ENCODE measurements around the gene STAT1. TPM values are rescaled to one million over a fixed set of nuclear protein-coding genes. Genes with fewer than 3 reads are reported as not detected.

STAT1 gene
- polyA plus RNA-seq, 1 donor (not counting 4 experiments of a cell fraction or from before 2014, with no cell fraction given): 181 TPM

- H3K27ac ChIP-seq (ENCODE audit: control insufficient read depth, insufficient read depth, low read length): no peak overlapping the region
- FAIRE-seq (no peak), DNase-seq (ENCODE audit: low read depth, low spot score) (no peak)
- no peak overlapping the region for H2AFZ ChIP-seq (ENCODE audit: control insufficient read depth, low read length)
- H3K9me3 ChIP-seq (ENCODE audit: control insufficient read depth, low read depth, low read length): no peaks in the 10 kb centered on the region
- H3K36me3 ChIP-seq (ENCODE audit: control insufficient read depth in 2 of 2, extremely low read depth in 1 of 2, insufficient read depth in 2 of 2, low read length in 2 of 2): peaks cover 35 to 46% of the 10 kb centered on the region in 2 experiments
- no peak for TF ChIP-seq CTCF (optimal IDR thresholded peaks at IDR 0.05 in 1 of 3, IDR thresholded peaks at IDR 0.05 in 1 of 3, conservative IDR thresholded peaks at IDR 0.05 in 1 of 3; ENCODE audit: extremely low read depth in 1 of 3, insufficient read depth in 2 of 3, low read length in 3 of 3)
- TF ChIP-seq EZH2 (IDR thresholded peaks at IDR 0.05; ENCODE audit: low read length): no peak
- H3K4me2 ChIP-seq (ENCODE audit: control insufficient read depth, extremely low read depth, insufficient read depth, low read depth, low read length): no peak overlapping the region
- no peaks in the 10 kb centered on the region for H3K9me1 ChIP-seq (ENCODE audit: control insufficient read depth, extremely low read depth, insufficient read depth, low read length)
- no peak overlapping the region for H3K4me3 ChIP-seq (ENCODE audit: control insufficient read depth in 2 of 3, extremely low read depth in 1 of 3, insufficient read depth in 2 of 3, low read depth in 1 of 3, low read length in 3 of 3)
- H3K27me3 ChIP-seq (ENCODE audit: control insufficient read depth, extremely low read depth, insufficient read depth, low read length): no peaks in the 10 kb centered on the region
- H3K9ac ChIP-seq (ENCODE audit: control insufficient read depth, extremely low read depth, insufficient read depth, low read length): no peak overlapping the region
- no peaks in the 10 kb centered on the region for H3K79me2 ChIP-seq (ENCODE audit: control insufficient read depth, insufficient read depth, low read length)
- dilution Hi-C loops (cut with MboI; ENCODE audit: extremely low pct_ligation_motif_present, low sequenced_read_pairs): no loop called here
- H4K20me1 ChIP-seq (ENCODE audit: control insufficient read depth, extremely low read depth, insufficient read depth, low read length): no peaks in the 10 kb centered on the region
- peaks cover 18% of the 10 kb centered on the region for H3K4me1 ChIP-seq (ENCODE audit: control insufficient read depth, extremely low read depth, insufficient read depth, low read length)
Measured at GRCh38 chr2:191003405-191004309, 10.3 kb downstream of the STAT1 start.

GRCh38 chr2:191001624-191002023, 12.3 kb downstream of the STAT1 start:
- H3K4me1 ChIP-seq (ENCODE audit: control insufficient read depth, extremely low read depth, insufficient read depth, low read length): peaks cover 18% of the 10 kb centered on the region
- H3K36me3 ChIP-seq (ENCODE audit: control insufficient read depth in 2 of 2, extremely low read depth in 1 of 2, insufficient read depth in 2 of 2, low read length in 2 of 2): peaks cover 39 to 60% of the 10 kb centered on the region in 2 experiments
- peak overlapping the region; percentile 25 for H3K9ac ChIP-seq (ENCODE audit: control insufficient read depth, extremely low read depth, insufficient read depth, low read length)
- no peak for TF ChIP-seq CTCF (optimal IDR thresholded peaks at IDR 0.05 in 1 of 3, IDR thresholded peaks at IDR 0.05 in 1 of 3, conservative IDR thresholded peaks at IDR 0.05 in 1 of 3; ENCODE audit: extremely low read depth in 1 of 3, insufficient read depth in 2 of 3, low read length in 3 of 3)
- no peak for TF ChIP-seq EZH2 (IDR thresholded peaks at IDR 0.05; ENCODE audit: low read length)
- FAIRE-seq (no peak), DNase-seq (ENCODE audit: low read depth, low spot score) (no peak)
- dilution Hi-C loops (cut with MboI; ENCODE audit: extremely low pct_ligation_motif_present, low sequenced_read_pairs): no loop called here
- peak overlapping the region; percentile 63 for H3K27ac ChIP-seq (ENCODE audit: control insufficient read depth, insufficient read depth, low read length)
- H3K27me3 ChIP-seq (ENCODE audit: control insufficient read depth, extremely low read depth, insufficient read depth, low read length): no peaks in the 10 kb centered on the region
- no peaks in the 10 kb centered on the region for H3K9me1 ChIP-seq (ENCODE audit: control insufficient read depth, extremely low read depth, insufficient read depth, low read length)
- H3K4me2 ChIP-seq (ENCODE audit: control insufficient read depth, extremely low read depth, insufficient read depth, low read depth, low read length): peak overlapping the region; percentile 46
- H3K9me3 ChIP-seq (ENCODE audit: control insufficient read depth, low read depth, low read length): no peaks in the 10 kb centered on the region
- H2AFZ ChIP-seq (ENCODE audit: control insufficient read depth, low read length): no peak overlapping the region
- no peak overlapping the region for H3K4me3 ChIP-seq (ENCODE audit: control insufficient read depth in 2 of 3, extremely low read depth in 1 of 3, insufficient read depth in 2 of 3, low read depth in 1 of 3, low read length in 3 of 3)
- no peaks in the 10 kb centered on the region for H4K20me1 ChIP-seq (ENCODE audit: control insufficient read depth, extremely low read depth, insufficient read depth, low read length)
- no peaks in the 10 kb centered on the region for H3K79me2 ChIP-seq (ENCODE audit: control insufficient read depth, insufficient read depth, low read length)

All from keratinocyte (primary cell).